NCI-H524 (cell line): ENCODE results near the gene HOXB8.

Experiments
- DNase-seq, 2 experiments: peaks; one replicate each; lab custom pipeline; 2025; lab: John Stamatoyannopoulos, UW

Gene HOXB8

DNA sequence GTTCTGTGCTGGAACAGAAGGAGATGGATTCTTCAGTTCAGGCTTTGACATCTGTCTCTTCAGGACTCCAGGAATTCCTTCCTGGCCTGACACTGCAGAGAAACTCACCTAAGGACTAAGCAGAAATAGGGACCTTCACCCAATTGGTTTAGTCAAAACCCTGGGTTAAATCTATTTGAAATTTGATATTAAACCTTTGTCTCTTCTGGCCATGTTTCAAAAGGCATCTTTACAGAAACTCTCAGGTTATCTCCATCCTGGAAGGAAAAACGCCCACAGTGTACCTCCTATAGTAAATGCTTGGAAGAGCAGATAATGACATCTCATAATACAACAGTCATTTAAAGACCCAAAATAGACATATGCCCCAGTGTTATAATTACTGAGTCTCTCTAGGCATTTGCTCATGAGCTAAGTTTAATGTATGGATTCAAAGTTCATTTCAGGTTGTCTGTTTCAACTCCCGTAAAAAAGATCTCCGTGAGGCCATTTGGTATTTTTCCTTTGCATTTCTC is 31.3 kb downstream of the HOXB8 start:
- no peak for DNase-seq

DNA sequence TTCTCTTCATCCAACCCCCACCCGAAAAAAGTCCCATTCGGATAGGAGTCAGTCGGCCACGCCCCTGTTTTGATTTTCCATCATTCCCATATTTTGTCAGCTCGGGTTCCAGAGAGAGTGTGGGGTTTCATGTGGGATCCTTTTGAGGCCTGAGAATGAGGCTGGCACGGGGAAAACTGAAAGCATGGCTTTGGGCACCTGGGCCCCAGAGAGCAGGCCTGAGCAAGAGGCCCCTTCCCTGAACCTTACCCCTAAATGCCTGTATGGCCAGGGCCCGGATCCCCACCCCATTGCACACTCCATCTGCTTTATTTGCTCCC is 32.4 kb downstream of the HOXB8 start:
- no peak for DNase-seq

DNA sequence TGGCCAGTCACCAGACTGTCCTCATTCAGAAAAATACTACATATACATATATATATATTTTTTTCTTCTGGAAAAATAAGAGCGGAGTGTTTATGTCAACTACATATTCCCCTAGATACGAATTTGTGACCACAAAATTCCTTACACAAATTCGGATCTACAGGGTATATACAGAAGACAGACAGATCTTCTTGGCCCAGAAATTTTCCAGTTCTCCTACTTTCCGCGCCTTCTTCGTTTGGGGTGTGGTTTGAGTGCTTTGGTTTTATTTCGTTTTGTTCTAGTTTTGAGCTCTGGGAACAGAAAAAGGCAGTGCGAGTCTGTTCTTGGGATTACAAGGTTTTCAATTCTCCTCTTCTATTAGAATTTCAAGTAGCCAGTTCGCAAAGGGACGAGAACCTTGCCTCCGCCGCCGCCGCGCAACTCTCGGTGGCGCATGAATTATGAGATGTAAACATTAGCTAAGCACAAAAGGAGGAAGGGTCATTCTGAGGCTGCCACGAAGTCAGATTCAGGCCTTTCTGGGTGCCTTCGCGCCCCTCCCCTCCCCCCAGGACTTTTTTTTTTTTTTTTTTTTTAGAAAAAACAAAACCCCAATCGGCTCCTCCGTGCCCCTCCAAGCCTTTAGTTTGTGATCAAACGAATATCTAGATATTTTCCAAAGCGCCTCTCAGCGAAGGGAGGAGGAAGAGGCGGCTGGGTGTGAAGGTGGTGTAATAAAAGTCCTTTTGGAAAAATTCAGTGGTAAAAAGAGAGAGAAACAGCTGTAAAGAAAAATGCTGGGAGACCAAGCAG is 35.1 kb downstream of the HOXB8 start:
- DNase-seq, result peak in 1 of 2 experiments; percentile 43

DNA sequence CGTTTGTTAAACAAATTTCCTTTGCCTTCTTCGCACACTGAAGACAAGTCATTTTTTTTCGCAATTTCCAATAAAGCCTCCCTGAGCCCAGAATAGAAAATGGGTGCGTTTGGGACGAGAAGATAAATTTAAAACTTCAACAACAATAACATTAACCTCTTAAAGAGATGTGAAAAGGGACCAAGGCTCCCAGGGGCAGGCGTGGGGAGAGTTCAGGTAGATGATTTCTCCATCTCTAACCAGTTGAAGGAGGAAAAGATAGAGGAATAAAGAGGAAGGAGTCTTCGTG is 35.7 kb downstream of the HOXB8 start:
- peak in 1 of 2 experiments; percentile 36 for DNase-seq

DNA sequence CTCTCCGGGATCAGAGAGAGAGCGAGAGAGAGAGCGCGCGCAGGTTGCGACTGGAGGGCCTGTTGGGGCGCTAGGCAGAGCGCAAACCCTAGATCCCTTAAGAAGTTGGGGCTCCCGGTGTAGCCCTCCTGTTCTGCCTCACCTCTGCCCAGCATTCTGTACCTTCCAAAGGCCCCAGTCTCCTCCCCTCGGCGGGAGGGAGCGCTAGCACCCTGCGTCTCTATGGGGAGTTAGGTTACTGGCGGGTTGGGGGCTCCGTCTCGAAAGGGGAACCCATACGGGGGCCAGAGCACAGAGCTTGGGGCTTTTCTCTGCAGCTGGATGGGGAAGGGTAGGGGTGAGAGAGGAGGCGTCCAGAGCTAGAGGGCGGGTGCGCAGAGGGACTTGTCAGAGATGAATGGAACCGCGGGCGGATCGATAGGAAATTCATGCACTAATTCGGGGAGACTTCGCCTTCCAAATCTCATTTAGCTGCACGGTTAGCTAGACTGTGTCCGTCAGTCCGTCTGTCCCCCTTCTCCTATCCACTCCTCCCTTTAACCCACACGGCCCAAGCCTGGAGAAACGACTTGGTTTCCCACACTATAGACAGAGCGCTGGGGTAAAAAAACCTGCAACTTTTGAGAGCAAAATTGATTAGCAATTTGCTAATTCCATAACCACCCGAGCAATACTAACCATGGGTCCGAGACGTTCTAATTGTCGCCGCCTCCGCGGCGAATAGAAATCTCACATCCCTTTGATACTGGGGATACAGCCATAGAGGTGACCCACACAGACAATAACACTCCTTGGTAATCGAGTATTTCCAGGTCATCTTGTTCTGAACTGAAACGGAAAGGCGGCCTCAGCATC is 36.2 kb downstream of the HOXB8 start:
- no peak for DNase-seq

DNA sequence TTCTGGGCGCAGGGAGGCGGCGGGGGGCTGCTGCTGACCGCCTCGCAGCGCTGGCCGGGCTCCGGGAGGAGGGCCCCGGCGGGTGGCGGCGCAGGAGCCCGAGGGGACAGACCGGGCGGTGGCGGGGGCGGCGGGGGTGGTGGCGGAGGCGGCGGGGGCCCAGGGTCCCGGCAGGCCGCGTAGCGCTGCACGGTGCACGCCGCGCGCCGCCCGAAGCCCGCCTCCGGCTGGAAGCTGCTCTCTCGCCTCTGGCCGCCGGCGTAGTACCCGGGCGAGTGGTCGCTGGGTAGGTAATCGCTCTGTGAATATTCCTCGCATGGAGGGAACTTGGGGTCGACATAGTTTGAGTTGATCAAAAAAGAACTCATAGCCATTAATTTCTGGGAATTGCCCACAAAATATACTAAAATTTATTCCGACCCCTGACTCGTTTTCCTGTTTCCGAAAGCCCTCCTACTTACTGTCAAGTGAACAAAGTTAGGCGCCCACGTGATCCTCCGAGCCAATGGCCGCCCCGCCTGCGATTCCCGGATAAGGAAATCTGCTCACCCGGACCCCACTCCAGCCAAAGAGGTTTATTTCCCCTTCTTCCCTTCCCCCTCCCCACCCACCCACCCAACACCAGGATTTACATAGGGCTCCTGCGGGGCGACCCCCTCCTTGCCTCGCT is 37.0 kb downstream of the HOXB8 start, which contains the start of gene HOXB4:
HOXB4 (minus strand) TSS at position 405 of the 670 bp plus-strand sequence; CDS start at position 374, 31 bp downstream.
- DNase-seq, result peak in 1 of 2 experiments; percentile 51

DNA sequence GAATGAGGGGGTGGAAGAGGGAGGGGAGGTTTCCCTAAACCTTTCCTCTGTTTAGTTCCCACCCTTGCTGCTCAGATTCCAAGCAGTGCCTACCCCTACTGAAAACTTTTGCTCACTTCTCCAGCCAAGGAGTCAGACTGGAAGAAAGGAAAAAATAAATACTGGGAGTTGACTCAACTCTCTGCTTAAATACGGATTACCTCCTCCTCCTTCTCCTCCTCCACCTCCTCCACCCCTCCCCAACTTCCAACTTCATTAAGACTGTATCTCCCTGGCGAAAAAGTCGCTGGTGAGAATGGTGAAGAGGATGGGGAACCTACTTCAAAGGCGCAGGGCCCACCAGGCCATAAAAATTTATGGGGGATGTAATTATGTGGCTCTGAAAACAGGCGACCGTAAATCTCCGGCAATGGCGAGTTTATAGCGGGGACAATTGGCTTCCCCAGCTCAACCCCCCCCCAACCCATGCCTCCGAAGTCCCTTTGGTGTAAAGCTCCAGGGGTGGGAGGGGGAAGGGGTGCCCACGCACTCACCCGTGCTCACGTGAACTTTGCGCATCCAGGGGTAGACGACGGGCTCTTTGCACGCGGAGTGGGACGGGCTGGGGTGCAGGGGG is 37.7 kb downstream of the HOXB8 start:
- DNase-seq, result no peak

DNA sequence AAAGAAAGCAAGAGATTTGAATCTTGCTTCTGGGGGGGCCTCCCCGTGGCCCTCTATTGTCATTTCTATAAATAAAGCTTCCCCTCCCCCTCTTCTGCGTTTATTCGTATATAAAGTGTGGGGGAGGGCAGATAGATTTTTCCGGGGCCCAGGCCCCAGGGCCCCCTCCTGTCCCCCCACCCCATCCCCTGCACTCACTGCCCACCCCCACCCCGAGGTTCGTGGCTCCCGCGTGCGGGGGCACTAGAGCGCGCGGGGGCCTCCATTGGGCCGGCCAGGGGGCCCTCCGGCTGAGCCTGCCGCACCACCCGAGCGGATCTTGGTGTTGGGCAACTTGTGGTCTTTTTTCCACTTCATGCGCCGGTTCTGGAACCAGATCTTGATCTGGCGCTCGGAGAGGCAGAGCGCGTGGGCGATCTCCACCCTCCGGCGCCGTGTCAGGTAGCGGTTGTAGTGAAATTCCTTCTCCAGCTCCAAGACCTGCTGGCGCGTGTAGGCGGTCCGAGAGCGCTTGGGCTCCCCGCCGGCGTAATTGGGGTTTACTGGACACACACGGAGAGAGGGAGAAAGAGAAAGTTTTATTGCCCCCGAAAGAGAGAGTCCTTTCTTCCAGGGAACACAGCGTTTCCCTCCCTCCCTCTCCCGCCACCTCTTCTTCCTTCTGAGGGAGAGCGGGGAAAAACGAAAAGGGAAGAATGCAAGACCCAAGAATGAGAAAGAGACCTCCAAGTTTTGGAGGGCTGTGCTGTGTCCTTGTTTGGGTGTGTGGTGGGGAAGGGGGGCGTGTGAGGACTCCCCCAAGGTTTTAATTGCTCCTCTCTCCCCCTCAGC is 38.4 kb downstream of the HOXB8 start:
- no peak for DNase-seq

DNA sequence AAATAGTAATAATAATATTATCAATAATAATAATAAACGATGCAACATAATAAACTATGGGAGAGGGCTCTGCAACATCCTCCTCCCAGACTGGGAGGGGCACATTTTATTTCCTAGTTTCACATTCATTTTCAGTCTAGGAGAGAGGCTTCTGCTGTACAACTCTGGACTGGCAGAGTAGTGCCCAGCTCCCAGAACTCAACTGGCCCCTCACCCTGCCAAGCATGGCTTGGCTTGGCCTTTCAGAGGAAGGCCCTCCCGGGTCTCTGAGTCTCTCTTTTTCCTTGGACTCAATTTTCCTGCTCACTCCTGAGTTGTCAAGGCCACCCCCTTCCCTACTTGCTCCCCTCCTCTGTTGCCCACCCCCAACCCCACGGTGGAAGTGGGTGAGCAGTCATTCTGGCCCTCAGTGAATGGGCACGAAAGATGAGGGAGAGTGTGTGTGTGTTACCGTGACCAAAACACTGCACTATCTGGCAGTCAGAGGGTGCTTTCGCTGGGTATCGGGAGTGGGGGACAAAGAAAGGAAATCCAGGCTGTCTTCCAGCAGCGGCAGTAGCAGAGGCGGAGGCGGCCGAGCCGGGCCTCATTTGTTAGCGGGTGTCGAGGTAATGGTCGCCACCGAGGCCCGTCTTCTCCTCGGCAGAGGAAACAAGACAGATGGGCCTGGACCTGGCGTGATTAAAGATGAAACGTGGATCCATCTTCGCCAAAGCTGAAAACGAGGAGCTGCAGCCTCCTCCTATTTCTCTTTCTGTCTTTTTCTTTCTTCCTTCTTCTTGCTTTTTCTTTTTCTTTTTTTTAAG is 39.2 kb downstream of the HOXB8 start:
- DNase-seq, result no peak

DNA sequence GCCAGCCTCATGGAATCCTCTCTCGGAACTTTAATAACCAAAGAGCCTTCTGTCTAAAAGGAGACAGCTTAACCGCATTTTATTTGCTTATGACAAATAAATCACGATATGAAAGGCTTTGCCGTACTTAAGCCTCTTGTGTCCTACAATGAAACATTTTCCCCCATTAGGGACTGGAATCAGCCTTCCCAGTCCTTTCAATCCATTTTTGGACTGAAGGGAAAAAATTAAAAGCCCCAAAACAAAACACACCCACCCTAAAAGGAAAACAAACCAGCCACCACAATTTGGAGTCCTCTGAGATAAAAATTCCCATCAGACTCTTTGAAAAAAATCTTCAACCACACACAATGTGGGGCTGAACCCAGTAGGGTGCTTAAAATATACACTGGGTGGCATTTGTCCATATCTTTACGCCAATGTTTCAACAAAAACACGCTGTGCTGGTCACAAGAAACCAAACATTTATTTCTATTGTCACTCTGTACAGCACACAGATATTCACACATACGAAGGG is 40.0 kb downstream of the HOXB8 start:
- DNase-seq, result no peak

DNA sequence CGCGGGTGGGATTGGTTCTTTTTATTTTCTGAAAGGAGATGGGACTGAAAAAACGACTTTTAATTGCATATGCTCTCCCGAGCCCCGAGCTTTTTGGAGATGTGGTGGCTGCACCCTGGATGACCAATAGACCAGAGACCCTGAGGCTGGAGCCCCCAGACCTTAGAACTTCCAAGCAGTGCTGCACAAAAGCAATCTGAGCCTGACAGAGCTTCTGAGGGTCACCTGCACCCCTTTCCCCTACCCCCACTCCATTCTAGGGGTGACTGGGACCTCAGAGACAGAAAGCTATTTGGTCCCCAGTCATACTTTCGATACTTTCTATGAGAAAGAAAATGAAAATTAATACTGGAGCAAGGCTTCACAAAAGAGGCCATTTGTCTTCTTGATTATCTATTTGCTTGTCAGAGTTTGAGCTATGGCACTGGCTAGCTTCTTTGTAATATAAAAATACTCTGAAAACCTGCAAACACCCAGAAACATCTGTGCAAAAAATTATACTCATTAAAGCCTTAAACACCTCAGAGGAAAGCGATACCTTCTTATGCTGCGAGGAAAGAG is 40.5 kb downstream of the HOXB8 start:
- DNase-seq, result no peak

DNA sequence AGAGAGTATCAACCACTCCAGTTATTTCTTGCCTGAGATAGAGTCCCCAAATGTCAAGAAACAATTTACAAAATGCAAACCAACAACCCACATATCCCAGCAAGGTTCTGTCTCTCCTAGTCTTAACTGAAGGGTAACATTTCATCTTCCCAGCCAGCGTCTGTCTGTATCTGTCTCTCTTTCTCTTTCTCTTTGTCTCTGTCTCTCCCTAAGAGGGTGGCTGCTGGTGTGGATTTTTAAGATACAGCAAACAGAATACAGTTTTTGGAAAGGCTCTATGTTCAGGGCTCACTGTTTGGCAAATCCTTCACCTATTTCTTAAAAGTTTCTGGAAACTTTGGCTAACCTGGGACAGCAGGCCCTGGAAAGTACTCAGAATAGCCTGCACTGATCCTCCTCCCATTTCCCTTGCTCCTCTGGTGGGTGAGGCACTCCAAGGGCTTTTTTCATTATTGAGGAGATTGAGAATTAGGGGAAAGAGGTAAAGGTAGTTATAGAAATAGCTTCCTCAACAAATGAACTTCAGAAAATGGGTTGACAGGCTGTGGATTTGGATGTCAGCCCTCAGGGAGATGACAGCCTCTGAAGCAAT is 43.2 kb downstream of the HOXB8 start:
- no peak for DNase-seq

DNA sequence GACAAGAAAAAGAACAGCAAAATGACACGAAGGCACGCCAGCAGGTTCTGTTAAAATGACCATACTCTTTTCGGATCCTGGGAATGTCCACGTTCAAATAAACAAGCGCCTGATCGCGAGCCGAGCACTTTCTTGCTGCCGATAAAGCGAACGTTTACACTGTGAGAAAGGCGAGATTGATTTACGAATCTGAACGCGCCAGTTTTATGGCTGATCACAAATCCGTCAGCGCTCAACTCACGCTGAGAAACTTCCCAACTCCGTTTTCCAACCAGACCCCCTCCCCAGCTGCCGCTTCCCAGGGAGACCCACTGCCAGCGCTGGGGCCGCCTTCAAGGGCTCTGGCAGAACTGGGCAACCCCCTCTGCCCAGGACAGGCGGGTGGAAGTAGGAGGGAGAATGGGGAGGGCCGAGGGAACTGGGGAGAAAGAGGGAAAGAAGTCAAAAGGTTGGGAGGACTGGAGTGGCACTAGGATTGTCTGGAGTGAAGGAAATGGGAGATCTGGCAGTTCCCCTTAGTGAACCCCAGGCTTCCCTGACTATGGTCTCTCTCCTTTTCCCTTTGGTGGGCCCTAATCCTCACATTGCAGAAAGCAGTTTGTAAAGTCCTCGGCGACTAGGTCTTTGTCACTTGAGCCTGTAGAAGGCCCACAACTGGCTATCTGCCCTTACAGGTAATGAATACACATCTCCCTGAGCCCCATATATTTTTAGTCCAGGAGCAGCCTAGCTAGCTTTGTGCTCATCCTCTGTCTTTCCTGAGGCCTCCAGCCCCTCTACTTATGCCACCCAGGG is 43.9 kb downstream of the HOXB8 start:
- no peak for DNase-seq

DNA sequence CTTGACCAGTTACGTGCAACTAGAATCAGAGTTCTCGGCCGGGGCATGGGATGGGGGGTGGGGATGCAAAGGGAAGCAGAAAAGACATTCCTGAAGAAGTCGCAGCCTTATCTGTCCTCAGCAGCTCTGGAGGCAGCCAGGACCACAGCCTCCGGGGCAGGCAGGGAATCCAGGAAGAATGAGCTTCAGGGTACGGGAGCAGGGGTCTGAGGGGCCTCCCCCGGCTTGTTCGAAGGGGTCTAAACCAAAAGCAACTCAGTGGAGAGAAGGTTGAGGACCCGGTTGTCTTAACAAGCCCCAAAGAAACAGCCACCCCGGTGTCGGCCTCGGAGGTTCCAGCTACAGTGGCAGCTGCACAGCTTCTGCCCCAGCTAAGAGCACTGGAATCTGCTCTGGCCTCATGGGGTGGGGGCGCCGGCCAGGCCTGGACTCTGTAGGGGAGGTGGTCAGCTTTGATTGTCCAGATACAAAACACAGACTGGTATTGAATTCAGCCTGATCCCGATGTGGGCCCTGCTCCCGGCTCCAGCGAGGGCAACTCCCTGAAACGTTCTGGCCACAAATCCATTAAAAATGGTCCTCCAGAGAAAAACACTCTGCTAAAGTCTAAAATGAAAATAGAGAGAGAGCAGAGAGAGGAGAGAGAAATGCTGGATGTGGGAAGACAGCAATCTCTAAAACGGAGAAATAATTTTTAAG is 44.6 kb downstream of the HOXB8 start:
- DNase-seq, result no peak

DNA sequence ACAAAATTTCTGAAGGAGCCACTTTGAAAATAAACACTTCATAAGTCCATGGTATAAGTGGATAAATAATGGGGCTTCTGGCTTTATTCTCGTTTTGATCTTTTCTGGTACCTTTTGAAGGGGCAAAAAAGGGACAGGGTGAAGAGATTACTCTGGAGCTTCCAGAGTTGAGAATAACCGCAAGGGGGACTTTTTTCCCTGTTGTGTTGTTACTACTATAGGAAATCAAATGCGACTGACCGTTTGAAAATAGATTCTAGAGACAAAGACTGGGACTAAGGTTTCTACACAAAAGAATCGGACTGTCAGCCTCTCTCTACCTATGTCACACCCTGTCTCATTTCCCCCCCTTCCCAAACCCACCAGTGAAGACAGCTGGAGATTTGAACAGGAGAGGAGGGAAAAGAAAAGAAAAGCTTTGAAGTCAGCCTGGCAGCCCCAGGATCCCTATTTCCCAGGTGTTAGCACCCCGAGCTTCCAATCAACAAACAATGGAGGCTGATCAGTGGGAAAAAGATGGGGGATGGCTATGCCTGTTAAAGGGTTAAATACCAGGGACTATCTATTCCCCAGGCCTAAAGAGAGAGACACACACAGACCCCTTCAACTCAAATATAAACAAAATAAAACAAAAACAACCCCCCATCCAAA is 45.3 kb downstream of the HOXB8 start:
- DNase-seq, result peak in 1 of 2 experiments; percentile 17

DNA sequence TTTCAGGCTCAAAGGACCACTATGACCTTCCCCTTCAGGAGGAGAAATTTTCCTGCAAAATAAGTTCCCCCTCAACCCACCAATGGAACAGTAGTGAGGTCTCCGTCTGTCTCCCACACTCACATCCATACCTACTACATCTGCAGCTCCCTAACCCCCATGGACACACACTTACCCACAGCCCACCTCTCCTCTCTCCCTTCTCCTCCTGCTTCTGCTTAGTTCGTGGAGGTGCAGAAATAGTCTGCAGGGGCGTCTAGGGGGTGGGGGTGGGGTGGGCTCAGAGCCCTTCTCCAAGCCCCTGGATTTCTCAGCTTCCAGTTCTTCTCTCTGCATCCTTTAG is 45.9 kb downstream of the HOXB8 start:
- DNase-seq, result no peak

DNA sequence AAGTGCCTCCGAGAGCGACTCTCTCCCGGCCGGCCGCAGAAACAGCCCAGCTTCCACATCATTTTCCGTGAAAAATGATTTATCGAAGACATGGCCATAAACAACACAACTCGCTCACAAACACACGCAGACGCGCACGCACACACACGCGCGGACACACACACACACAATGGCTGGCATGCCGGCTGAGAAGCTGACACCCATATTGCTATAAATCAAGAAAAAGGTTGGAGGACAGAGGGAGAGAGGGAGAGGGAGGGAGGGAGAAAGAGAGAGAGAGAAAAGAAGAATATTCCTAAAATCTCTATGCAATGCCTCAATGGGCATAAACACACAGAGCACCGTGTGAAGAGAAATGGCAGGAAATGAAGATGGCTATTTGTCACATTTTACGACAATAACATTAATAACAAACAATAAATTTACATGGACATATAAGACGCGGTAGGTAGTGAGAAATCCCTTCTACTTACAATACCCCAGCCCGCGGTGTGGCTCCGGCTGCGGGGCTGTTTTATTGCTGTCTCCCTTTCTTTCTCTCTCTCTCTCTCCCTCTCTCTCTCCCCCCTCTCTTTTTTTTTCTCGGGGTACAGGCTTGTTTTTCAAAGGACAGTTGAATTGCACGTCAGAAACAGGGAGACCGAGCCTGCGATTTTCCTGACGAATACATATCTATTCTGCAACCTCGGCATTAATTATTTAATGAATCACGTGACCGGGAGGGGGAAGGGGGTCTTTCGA is 46.4 kb downstream of the HOXB8 start:
- no peak for DNase-seq
